ENCODE results near the gene ARFIP1. TPM values are rescaled to one million over a fixed set of nuclear protein-coding genes. Genes with fewer than 3 reads are reported as not detected.
"Not testable (repeated sequence)": the region's sequence is repeated elsewhere in the genome, so short reads cannot be mapped to it uniquely, and the experiment has no call there.

The ARFIP1 gene
- total RNA-seq, 2 donors from 2014 or later, result 9.0 to 12.1 TPM

GRCh38 chr4:152817331-152817730 is 37.6 kb downstream of the ARFIP1 start:
- Mint-ChIP-seq H3K27ac (no peak overlapping the region), H3K9me3 (peaks cover 28 to 31% of the 10 kb centered on the region in 2 donors), H3K36me3 (peaks cover 52 to 53% of the 10 kb centered on the region in 2 donors)
- ATAC-seq, result no peak
- DNase-seq (ENCODE audit: low spot score in 2 of 2), result no peak

DNA sequence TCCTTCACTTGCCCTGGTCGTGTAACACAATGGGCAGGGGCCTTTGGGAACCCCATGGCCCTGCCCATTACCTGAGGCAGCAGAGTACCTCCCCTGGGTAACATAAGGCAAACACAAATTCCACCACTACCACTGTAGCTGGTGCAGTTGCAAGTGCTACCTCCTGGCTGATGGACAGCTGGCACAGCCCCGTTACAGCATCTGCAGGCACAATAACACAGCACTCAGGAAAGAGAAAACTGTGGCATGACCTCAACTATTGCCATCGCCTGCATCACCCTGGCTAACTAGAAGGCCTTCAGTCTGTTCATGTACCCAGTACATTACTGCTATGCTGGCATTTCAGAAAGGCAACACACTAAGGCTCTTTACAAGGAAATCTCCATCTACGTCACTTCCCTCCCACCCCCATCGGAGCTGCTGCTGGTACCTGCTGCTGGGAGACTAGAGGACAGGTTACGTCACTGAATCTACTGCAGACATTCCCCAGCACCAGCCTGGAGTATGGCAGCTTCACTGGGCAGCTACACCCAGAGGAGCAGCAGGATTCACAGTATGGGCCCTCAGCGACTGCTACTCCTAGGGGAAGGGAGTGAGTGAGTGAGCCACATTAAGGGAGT is 39.4 kb downstream of the ARFIP1 start:
- no peak for ATAC-seq
- peaks cover 23 to 26% of the 10 kb centered on the region in 2 donors for H3K9me3 Mint-ChIP-seq
- H3K27ac Mint-ChIP-seq, result no peak overlapping the region
- no peak for DNase-seq (ENCODE audit: low spot score in 2 of 2)
- peaks cover 40% of the 10 kb centered on the region in 2 donors for H3K36me3 Mint-ChIP-seq

- H3K36me3 Mint-ChIP-seq, result peaks cover 30 to 31% of the 10 kb centered on the region in 2 donors
- no peak for DNase-seq (ENCODE audit: low spot score in 2 of 2)
These were observed 40.3 kb downstream of the ARFIP1 start for GRCh38 chr4:152820073-152820472.

DNA sequence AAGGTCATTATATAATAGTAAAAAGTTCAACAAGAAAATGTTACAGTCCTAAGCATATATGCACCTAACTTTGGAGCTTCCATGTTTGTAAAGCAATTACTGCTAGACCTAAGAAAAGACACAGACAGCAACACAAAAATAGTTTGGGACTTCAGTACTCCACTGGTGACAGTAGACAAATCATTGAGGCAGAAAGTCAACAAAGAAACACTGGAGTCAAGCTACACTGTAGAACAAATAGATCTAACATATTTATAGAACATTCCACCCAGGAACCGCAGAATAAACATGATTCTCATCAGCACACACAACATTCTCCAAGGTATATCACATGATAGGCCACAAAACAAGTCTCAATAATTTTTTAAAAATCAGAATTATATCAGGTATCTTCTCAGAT is 42.6 kb downstream of the ARFIP1 start:
- Mint-ChIP-seq H3K9me3 (peaks cover 13 to 14% of the 10 kb centered on the region in 2 donors), H3K27ac (no peak overlapping the region), H3K36me3 (peaks cover 9% of the 10 kb centered on the region in 2 donors)
- ATAC-seq (no peak), DNase-seq (ENCODE audit: low spot score in 2 of 2) (no peak)

More at GRCh38 chr4:152820073-152820472, 40.3 kb downstream of the ARFIP1 start:
- Mint-ChIP-seq H3K9me3 (peaks cover 21 to 32% of the 10 kb centered on the region in 2 donors), H3K27ac (no peak overlapping the region)
- ATAC-seq, result no peak

DNA sequence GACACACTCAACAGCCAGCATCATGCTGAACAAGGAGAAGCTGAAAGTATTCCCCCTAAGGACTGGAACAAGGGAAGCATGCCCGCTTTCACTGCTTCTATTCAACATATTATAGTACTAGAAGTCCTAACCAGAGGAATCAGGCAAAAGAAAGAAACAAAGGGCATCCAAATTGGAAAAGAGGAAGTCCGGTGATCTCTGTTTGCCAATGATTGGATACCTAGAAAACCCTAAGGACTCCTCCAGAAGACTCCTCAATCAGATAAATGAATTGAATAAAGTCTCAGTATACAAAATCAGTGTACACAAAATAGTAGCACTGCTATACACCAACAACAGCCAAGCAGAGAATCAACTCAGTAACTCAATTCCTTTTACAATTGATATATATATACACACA is 44.8 kb downstream of the ARFIP1 start:
- Mint-ChIP-seq H3K27ac (no peak overlapping the region), H3K36me3 (no peaks in the 10 kb centered on the region), H3K9me3 (peaks cover 13 to 17% of the 10 kb centered on the region in 2 donors)
- ATAC-seq, result no peak
- no peak for DNase-seq (ENCODE audit: low spot score in 2 of 2)

- DNase-seq (ENCODE audit: low spot score in 2 of 2) (no peak), ATAC-seq (no peak)
- Mint-ChIP-seq H3K36me3 (no peaks in the 10 kb centered on the region), H3K27ac (no peak overlapping the region), H3K9me3 (peaks cover 13 to 17% of the 10 kb centered on the region in 2 donors)
These were observed 45.6 kb downstream of the ARFIP1 start for GRCh38 chr4:152825336-152825735.

DNA sequence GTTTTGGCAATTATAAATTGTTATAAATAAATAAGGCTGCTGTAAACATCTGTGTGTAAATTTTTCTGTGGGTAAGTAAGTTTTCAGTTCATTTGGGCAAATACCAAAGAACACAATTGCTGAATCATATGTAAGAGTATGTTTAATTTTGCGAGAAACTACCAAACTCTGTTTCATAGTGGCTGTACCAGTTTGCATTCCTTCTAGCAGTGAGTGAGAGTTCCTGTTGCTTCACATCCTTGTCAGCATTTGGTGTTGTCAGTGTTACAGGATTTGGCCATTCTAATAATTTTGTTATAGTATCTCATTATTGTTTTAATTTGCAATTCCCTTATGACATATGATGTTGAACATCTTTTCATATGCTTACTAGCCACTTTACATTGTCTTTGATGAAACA is 48.4 kb downstream of the ARFIP1 start:
- Mint-ChIP-seq H3K27ac (no peak overlapping the region), H3K9me3 (peaks cover 8 to 12% of the 10 kb centered on the region in 2 donors), H3K36me3 (peaks cover 7 to 9% of the 10 kb centered on the region in 2 donors)
- no peak for ATAC-seq
- DNase-seq (ENCODE audit: low spot score in 2 of 2), result no peak

- DNase-seq (ENCODE audit: low spot score in 2 of 2), result no peak
- no peak for ATAC-seq
- Mint-ChIP-seq H3K27ac (no peak overlapping the region), H3K9me3 (peaks cover 13 to 14% of the 10 kb centered on the region in 2 donors), H3K36me3 (peaks cover 19 to 21% of the 10 kb centered on the region in 2 donors)
These were observed 51.7 kb downstream of the ARFIP1 start for GRCh38 chr4:152831416-152831815.

DNA sequence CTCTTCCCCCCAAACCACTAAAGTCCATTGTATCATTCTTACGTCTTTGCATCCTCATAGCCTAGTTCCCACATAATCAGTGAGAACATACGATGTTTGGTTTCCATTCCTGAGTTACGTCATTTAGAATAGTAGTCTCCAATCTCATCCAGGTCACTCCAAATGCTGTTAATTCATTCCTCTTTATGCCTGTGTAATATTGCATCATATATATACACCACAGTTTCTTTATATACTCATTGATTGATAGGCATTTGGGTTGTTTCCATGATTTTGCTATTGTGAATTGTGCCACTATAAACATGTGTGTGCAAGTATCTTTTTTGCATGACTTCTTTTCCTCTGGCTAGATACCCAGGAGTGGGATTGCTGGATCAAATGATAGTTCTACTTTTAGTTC is 57.2 kb downstream of the ARFIP1 start:
- H3K9me3 Mint-ChIP-seq, result peaks cover 9 to 32% of the 10 kb centered on the region in 2 donors
- peaks cover 43 to 59% of the 10 kb centered on the region in 2 donors for H3K36me3 Mint-ChIP-seq
- no peak for DNase-seq (ENCODE audit: low spot score in 2 of 2)
- ATAC-seq, result no peak
- no peak overlapping the region for H3K27ac Mint-ChIP-seq

DNA sequence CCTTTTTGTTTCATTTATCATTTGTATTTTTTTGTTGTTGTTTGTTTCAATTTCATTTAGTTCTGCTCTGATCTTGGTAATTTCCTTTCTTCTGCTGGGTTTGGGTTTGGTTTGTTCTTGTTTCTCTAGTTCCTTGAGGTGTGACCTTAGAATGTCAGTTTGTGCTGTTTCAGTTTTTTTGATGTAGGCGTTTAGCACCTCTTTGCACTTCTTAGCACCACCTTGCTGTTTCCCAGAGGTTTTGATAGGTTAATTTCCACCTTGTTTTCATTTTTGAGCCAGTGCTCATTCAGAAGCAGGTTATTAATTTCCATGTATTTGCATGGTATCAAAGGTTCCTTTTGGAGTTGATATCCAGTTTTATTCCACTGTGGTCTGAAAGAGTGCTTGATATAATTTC is 60.0 kb downstream of the ARFIP1 start:
- peak in 1 of 2 donors; percentile 69 for ATAC-seq
- DNase-seq (ENCODE audit: low spot score in 2 of 2), result not testable (repeated sequence)
- H3K27ac Mint-ChIP-seq, result peak overlapping the region in 1 of 2 donors; percentile 24
- peaks cover 23 to 53% of the 10 kb centered on the region in 2 donors for H3K36me3 Mint-ChIP-seq
- peaks cover 5 to 22% of the 10 kb centered on the region in 2 donors for H3K9me3 Mint-ChIP-seq

DNA sequence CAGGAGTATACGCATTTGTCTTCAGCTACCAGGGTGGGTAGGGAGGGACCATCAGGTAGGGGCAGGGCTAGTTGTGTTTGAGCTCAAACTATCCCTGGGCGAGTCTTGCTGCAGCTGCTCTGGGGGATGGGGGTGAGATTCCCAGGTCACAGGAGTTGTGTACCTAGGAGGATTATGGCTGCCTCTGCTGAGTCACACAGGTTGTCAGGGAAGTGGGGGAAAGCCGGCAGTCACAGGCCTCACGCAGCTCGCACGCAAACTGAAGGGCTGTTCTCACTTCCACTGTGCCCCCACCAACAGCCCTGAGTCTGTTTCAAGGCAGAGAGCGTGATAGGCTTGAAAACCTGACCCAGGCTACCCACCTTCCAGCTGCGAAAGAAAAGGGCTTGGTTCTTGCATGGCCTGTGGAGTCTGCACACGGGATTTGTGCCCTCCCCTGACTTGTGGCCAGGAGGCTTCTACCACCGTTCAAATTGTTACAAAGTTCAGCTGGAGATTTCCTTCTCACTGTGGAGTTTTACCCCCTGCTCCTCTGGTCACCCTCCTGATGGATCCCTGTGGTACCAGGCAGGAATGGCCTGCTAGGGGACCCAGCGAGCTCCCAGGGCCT is 63.8 kb downstream of the ARFIP1 start:
- H3K27ac Mint-ChIP-seq, result no peak overlapping the region
- no peak for DNase-seq (ENCODE audit: low spot score in 2 of 2)
- ATAC-seq, result no peak
- H3K36me3 Mint-ChIP-seq, result peaks cover 18 to 30% of the 10 kb centered on the region in 2 donors
- H3K9me3 Mint-ChIP-seq, result peaks cover 0 to 19% of the 10 kb centered on the region in 2 donors

DNA sequence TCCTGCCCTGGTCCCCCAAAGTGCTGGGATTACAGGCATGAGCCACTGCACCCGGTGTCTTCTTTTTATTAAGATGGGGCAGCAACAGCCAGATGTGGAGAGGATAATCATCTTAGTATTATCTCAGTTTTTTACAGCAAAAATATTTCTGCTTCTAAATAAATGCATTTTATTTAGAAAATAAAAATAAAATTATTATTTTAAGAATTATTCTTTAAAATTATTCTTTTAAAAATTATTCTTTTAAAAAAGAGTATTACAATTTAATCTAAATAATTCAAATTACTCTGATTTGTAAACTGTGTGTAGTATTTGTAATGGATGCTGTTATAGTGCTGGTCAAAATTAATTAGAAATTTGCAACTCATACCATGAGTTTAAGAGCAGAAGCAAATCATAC is 67.6 kb downstream of the ARFIP1 start:
- DNase-seq (ENCODE audit: low spot score in 2 of 2) (no peak), ATAC-seq (no peak)
- H3K27ac Mint-ChIP-seq, result no peak overlapping the region
- peaks cover 0 to 6% of the 10 kb centered on the region in 2 donors for H3K36me3 Mint-ChIP-seq
- H3K9me3 Mint-ChIP-seq, result no peaks in the 10 kb centered on the region

- peaks cover 4 to 9% of the 10 kb centered on the region in 2 donors for H3K36me3 Mint-ChIP-seq
- DNase-seq (ENCODE audit: low spot score in 2 of 2) (no peak), ATAC-seq (no peak)
- H3K27ac Mint-ChIP-seq, result no peak overlapping the region
- H3K9me3 Mint-ChIP-seq, result peaks cover 3 to 8% of the 10 kb centered on the region in 2 donors
These were observed 68.8 kb downstream of the ARFIP1 start for GRCh38 chr4:152848508-152848907.

DNA sequence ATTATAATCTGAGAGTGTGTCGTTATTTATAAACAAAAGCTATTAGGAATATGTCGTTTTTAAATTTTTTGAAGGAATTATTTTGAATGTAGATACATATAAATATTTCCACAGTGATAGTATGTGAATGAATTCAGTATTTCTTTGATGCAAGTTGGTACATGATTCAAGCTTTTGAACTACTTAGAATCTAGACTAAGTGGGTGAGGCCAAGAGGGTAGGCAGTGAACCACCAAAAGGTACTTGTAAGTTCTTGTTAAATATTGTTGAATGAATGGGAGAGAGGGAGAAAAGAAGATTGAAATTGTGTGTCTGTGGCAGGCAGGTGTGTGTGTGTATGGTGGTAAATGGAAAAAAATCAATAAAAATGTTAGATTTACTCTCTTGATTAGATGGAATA is 69.6 kb downstream of the ARFIP1 start:
- peaks cover 6 to 12% of the 10 kb centered on the region in 2 donors for H3K9me3 Mint-ChIP-seq
- DNase-seq (ENCODE audit: low spot score in 2 of 2) (no peak), ATAC-seq (no peak)
- peak overlapping the region in 1 of 2 donors; percentile 1 for H3K27ac Mint-ChIP-seq
- peaks cover 8 to 14% of the 10 kb centered on the region in 2 donors for H3K36me3 Mint-ChIP-seq

- Mint-ChIP-seq H3K9me3 (peaks cover 8 to 15% of the 10 kb centered on the region in 2 donors), H3K36me3 (peaks cover 12 to 17% of the 10 kb centered on the region in 2 donors), H3K27ac (peak overlapping the region in 1 of 2 donors; percentile 62)
- peak; percentile 40 to 74 for ATAC-seq
- DNase-seq (ENCODE audit: low spot score in 2 of 2), result no peak
These were observed 70.6 kb downstream of the ARFIP1 start for GRCh38 chr4:152850377-152850776.

- Mint-ChIP-seq H3K27ac (no peak overlapping the region), H3K36me3 (peaks cover 12 to 17% of the 10 kb centered on the region in 2 donors), H3K9me3 (peaks cover 8 to 15% of the 10 kb centered on the region in 2 donors)
- ATAC-seq (no peak), DNase-seq (ENCODE audit: low spot score in 2 of 2) (no peak)
These were observed 71.5 kb downstream of the ARFIP1 start for GRCh38 chr4:152851226-152851625.

DNA sequence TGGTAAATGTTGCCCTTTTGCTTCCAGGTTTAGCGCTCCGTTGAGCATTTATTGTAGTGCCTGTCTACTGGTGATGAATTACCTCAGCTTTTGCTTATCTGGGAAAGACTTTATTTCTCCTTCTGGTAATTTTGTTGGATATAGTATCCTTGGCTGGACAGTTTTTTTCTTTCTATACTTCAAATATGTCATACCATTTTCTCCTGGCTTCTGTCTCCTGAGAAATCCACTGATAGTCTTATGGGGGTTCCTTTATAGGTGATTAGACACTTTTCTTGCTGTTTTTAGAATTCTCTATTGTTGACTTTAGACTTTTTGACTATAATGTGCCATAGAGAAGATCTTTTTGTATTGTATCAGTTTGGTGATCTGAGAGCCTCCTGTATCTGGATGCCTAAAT is 73.5 kb downstream of the ARFIP1 start:
- no peak overlapping the region for H3K27ac Mint-ChIP-seq
- peaks cover 12 to 17% of the 10 kb centered on the region in 2 donors for H3K36me3 Mint-ChIP-seq
- ATAC-seq (no peak), DNase-seq (ENCODE audit: low spot score in 2 of 2) (no peak)
- H3K9me3 Mint-ChIP-seq, result peaks cover 8 to 15% of the 10 kb centered on the region in 2 donors

DNA sequence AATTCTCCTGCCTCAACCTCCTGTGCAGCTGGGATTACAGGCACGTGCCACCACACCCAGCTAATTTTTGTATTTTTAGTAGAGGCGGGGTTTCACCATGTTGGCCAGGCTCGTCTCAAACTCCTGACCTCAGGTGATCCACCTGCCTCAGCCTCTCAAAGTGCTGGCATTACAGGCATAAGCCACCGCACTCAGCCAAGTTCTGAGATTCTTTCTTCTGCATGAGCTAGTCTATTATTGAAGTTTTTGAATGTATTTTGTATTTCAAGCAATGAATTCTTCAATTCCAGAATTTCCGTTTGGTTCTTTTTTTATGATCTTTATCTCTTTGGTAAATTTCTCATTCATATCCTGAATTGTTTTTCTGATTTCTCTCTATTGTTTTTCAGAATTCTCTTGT is 74.3 kb downstream of the ARFIP1 start:
- peaks cover 8 to 15% of the 10 kb centered on the region in 2 donors for H3K9me3 Mint-ChIP-seq

More for the DNA sequence above, 74.3 kb downstream of the ARFIP1 start:
- H3K27ac Mint-ChIP-seq; DNase-seq (ENCODE audit: low spot score in 2 of 2); ATAC-seq: not testable (repeated sequence)
- H3K36me3 Mint-ChIP-seq, result peaks cover 12 to 17% of the 10 kb centered on the region in 2 donors

Measured in activated naive CD4-positive, alpha-beta T cell treated with anti-CD3 and anti-CD28 coated beads, Interleukin-2, amount 50 U/mL, for 72 hours (primary cell).